NCI-H2107 treated with DMSO at 0.1 percent for 48 hours (cell line): Measurements from ENCODE around the gene SSC5D.

Experiments
- DNase-seq: peaks from one replicate; lab custom pipeline; 2025; ENCODE audit not compliant: unreplicated experiment; lab: John Stamatoyannopoulos, UW

Gene SSC5D

GRCh38 chr19:55552620-55553019, 64.4 kb downstream of the SSC5D start:
- no peak for DNase-seq

DNA sequence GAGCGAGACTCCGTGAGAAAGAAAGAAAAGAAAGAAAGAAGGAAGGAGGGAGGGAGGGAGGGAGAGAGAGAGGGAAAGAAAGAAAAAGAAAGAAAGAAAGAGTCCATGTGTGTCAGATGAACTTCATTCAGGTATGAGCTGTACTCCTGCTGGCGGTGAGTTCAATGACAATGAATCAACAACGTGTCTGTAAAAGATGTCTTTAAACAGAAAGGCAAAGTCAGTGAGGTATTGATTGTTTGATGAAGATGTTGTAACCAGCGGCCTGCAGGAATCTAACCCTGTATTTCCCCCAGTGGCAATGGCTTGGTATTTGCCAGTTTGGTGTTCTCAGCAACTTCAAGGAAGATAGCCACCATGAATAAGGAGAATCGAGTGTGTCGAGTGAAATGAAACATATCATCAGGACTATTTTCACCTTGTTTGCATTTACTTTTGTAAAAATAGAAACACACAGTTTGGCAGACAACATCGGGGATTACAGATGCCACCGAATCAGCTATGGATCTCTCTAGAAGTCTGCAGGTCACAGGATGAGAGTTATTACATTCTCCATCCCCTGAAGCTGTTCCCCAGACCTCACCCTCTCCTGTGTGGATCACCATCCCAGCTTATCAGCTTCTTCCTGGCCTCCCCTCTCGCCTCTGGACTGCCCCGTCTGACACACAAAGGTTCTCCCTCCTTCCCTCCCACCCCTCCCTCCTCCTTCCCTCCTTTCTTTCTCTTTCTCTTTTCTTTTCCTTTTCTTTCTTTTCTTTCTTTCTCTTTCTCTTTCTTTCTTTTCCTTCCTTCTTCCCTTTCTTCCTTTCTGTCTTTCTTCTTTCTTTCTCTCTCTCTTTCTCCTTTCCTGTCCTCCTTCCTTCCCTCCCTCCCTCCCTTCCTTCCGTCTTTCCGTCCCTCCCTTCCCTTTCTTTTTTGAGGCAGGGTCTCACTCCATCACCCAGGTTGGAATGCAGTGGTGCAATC, 65.3 kb downstream of the SSC5D start:
- DNase-seq = no peak

DNA sequence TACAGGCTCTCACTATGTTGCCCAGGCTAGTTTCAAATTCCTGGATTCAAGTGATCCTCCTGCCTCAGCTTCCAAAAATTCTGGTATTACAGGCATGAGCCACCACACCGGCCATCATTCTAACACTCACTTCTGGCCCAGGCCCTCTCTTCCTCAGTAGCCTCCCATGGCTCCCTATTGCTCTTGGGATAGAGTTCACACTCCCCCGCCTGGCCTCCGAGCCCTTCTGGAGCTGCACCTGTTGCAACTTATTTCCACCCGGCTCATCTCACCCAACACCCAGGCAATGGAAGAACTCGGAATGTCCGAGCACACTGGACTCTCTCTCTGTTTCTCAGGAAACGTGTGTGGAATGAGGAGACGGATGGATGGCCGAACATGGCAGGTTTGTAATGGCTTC, 66.1 kb downstream of the SSC5D start:
- no peak for DNase-seq

DNA sequence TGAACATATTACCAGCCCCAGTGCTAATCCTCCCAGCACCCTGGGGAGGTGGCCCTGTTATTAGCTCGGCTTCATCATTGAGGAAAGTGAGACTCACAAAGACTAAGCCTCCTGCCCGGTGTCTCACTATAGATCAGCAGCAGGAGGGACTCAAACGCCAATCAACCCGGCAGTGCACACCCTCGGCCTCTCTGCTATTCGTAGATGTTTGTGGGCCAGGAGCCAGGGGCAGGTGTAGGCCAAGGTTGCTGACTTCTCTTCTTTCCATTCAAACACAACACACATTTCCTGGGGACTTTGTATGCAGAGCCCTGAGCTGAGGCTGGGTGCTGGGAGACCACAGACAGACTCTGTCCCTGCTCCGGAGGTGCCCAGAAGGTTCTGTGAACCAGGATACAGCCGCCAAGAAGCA, 66.5 kb downstream of the SSC5D start:
- peak; percentile 2 for DNase-seq

DNA sequence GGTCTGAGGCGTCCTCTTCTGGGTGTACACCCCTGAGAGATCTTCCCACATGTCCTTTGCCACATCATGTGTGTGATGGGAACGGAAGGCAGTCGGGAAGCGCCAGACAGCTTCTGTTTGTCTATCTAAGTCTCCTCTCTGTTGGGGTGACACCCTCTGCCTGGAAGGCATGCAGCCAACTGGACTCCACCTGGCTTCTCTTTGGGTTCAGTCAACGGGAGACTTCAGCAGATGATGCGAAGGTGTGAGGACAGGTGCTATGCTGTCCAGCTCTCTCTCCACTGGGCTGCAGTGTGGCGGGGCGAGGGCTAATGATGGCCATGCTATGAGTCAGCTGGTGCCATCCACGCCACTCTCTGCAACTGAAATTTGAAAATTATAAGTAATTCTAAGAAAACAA, 71.4 kb downstream of the SSC5D start:
- no peak for DNase-seq

DNA sequence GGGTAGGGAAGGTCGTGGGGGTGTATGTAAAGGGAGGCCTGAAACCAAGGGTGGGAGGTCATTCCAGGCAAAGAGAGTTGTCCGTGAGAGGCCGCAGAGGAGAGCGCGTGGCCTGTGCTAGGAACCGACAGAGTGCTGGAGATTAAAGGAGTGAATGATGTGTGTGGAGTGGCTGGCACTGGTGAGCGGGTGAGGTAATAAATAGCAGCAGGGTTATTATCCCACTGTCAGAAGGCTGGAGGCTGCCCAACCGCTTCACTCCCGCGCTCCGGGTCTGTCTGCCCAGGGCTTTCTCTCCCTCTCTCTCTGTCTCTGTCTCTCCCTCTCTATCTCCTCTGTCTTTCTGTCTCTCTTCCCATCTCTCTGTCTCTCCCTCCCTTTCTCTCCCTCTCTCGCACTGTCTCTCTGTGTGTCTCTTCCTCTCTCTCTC, 75.0 kb downstream of the SSC5D start:
- peak; percentile 3 for DNase-seq

- no peak for DNase-seq
Measured at GRCh38 chr19:55566823-55567222, 78.6 kb downstream of the SSC5D start.

DNA sequence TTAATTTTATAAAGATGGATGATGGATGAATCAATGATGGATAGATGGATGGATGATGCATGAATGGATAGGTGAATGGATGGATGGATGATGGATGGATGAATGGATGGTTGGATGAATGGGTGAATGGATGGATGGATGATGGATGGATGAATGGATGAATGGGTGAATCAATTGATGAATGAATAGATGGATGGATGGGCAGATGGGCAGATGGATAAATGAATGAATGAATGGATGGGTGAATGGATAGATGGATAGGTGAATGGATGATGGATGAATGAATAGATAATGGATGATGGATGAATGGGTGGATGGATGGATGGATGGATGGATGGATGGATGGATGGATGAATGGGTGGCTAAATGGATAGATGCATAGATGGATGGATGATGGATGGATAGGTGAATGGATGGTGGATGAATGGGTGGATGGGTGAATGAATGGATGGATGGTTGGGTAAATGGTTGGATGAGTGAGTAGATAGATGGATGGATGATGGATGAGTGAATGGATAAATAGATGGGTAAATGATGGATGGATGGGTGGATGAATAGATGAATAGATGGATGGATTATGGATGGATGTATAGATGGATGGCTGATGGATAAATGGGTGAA, 79.6 kb downstream of the SSC5D start:
- DNase-seq = no peak
